Gastroesophageal sphincter (tissue), 3 donors: ENCODE measurements around the gene TAS1R1.
"Not testable (repeated sequence)": the region's sequence is repeated elsewhere in the genome, so short reads cannot be mapped to it uniquely, and the experiment has no call there.

Experiments used
- POLR2A ChIP-seq, 2 donors: fragments of 450-650 bp; IDR thresholded peaks; one replicate each; pipeline ENCODE4 v1.6.1; 2017; ENCODE audit warnings: antibody characterized with exemption in 2 of 2, mild to moderate bottlenecking in 2 of 2, moderate library complexity in 1 of 2
- TF ChIP-seq, protein P1 (sequence below), 4 experiments: fragments of 200-600 bp in 2 of 4; fragments of 450-650 bp in 2 of 4; sonication (generic) in 1 of 4; IDR thresholded peaks; one replicate each; pipeline ENCODE4 v1.5.1; 2017 to 2019; ENCODE audit warnings: antibody characterized with exemption in 4 of 4, mild to moderate bottlenecking in 2 of 4, moderate library complexity in 2 of 4

DNA sequence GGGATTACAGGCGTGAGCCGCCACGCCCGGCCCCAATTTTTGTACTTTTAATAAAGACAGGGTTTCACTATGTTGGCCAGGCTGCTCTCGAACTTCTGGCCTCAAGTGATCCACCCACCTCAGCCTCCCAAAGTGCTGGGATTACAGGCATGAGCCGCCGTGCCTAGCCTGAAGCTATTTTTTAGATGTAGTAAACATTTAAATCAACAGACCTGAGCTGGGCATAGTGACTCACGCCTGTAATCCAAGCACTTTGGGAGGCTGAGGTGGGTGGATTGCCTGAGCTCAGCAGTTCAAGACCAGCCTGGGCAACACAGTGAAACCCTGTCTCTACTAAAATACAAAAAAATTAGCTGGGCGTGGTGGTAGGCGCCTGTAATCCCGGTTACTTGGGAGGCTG, 4.1 kb downstream of the TAS1R1 start:
- TF ChIP-seq, protein P1, sequence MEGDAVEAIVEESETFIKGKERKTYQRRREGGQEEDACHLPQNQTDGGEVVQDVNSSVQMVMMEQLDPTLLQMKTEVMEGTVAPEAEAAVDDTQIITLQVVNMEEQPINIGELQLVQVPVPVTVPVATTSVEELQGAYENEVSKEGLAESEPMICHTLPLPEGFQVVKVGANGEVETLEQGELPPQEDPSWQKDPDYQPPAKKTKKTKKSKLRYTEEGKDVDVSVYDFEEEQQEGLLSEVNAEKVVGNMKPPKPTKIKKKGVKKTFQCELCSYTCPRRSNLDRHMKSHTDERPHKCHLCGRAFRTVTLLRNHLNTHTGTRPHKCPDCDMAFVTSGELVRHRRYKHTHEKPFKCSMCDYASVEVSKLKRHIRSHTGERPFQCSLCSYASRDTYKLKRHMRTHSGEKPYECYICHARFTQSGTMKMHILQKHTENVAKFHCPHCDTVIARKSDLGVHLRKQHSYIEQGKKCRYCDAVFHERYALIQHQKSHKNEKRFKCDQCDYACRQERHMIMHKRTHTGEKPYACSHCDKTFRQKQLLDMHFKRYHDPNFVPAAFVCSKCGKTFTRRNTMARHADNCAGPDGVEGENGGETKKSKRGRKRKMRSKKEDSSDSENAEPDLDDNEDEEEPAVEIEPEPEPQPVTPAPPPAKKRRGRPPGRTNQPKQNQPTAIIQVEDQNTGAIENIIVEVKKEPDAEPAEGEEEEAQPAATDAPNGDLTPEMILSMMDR (IDR thresholded peaks at IDR 0.05): not testable (repeated sequence)
- not testable (repeated sequence) for TF ChIP-seq POLR2A (IDR thresholded peaks at IDR 0.05)
